Measurements from ENCODE around the gene TCN2. TPM values are rescaled to one million over a fixed set of nuclear protein-coding genes. Genes with fewer than 3 reads are reported as not detected.

TCN2 gene
- total and polyA plus RNA-seq, 10 of the 15 experiments (the other 5 are each of a cell fraction or from before 2014, with no cell fraction given) = 5.4 to 21.8 (median 11.0) TPM

DNA sequence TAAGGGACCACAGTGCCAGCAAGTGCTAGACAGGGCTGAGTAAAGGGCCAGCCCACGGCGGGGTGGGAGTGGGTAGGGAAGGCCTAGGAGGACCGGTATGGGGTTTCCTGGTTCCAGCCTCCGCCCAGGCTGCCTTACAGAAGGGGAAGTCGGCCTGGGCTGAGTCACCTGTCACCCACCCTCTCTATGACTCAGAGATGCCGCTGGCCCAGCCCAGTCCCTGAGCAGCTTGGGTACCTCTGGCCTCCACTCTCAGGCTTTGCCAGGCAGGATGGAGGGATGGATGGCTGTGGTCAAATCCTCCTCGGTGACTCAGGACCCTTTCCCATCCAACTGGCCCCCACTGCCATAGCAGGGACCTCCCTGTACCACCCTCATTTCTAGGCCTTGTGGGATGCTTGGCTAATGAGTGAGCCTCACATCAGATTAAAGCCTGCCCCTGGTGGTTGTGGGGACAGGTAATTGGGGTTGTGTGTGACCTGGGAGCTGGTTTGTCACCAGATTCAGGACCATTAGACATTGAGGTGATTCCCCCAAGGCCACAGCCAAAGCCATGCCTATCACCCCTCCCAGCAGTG lies 42.5 kb downstream of the TCN2 start (continued):
- TF ChIP-seq, protein P1, sequence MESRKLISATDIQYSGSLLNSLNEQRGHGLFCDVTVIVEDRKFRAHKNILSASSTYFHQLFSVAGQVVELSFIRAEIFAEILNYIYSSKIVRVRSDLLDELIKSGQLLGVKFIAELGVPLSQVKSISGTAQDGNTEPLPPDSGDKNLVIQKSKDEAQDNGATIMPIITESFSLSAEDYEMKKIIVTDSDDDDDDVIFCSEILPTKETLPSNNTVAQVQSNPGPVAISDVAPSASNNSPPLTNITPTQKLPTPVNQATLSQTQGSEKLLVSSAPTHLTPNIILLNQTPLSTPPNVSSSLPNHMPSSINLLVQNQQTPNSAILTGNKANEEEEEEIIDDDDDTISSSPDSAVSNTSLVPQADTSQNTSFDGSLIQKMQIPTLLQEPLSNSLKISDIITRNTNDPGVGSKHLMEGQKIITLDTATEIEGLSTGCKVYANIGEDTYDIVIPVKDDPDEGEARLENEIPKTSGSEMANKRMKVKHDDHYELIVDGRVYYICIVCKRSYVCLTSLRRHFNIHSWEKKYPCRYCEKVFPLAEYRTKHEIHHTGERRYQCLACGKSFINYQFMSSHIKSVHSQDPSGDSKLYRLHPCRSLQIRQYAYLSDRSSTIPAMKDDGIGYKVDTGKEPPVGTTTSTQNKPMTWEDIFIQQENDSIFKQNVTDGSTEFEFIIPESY (IDR thresholded peaks at IDR 0.05) = no peak

DNA sequence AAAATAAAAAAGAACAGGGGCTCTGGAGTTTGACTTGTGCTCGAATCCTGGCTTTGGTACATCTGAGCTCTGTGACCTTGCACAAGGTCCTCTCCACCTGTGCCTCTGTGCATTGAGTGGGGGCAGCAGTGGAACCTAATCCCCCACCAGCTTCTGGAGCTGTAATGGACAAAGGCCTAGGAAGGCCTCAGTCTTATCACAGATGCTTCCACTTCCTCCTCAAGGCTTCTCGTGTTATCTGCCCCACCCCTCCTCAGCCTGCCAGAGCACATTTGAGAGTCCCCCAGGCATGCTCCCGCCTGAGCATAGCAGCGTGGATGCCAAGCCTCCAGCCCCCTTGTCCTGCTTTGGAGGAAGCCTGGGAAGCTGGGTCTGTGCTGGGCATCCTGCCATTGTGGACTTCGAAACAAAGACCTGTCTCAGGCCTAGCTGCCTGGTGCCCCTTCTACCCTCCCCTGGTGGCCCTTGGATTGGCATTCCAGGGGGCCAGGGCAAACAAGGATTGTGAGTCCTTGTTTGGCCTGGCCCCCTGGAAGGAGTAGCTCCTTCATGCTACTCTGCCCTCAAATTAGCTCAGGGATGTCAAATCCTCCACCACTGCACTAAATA lies 43.6 kb downstream of the TCN2 start:
- Histone ChIP-seq H2AFZ (ENCODE audit: control insufficient read depth, low read depth, low read length) (no peak overlapping the region), H4K20me1 (ENCODE audit: control insufficient read depth, insufficient read depth) (no peaks in the 10 kb centered on the region), H3K36me3 (ENCODE audit: control insufficient read depth in 2 of 2, insufficient read depth in 2 of 2, low read length in 1 of 2) (no peaks in the 10 kb centered on the region; a peak in 2 of 4 replicates), H3K4me2 (ENCODE audit: control insufficient read depth, insufficient read depth) (no peak overlapping the region), H3K27me3 (replicated peaks in 1 of 2; ENCODE audit: control insufficient read depth in 2 of 2, insufficient read depth in 2 of 2, low read length in 1 of 2) (no peaks in the 10 kb centered on the region), H3K9ac (ENCODE audit: control insufficient read depth, insufficient read depth, low read length) (no peak overlapping the region), H3K27ac (ENCODE audit: control insufficient read depth, insufficient read depth) (no peak overlapping the region), H3K4me3 (no peak overlapping the region), H3K4me1 (ENCODE audit: control insufficient read depth, insufficient read depth, low read length) (peaks cover 8% of the 10 kb centered on the region), H3K79me2 (ENCODE audit: control insufficient read depth, insufficient read depth, low read length) (no peaks in the 10 kb centered on the region), H3K9me3 (replicated peaks; ENCODE audit: control insufficient read depth, insufficient read depth, low read length) (no peaks in the 10 kb centered on the region)
- in situ Hi-C loops (cut with MboI) (no loop called here), intact Hi-C loops (cut with micrococcal nuclease; ENCODE audit: unreplicated experiment) (no loop called here)
- DNase-seq (ENCODE audit: low read depth, low spot score) (no peak), ATAC-seq (no peak), FAIRE-seq (no peak)
- ChIA-PET RAD21 (ENCODE audit: unreplicated experiment) (interaction anchor here (0.5 to 2.3 kb wide), 4 partner anchors 13 to 269 kb away, joined by 3 to 12 read pairs (median 4); partner anchors contain the start of gene SLC35E4), SMC1A (ENCODE audit: uncharacterized antibody, unreplicated experiment) (interaction anchor here (0.8 kb wide), 1 partner anchor 104 kb away, joined by 4 read pairs; no protein-coding TSS in a partner anchor), POLR2A (interaction anchor here (0.7 to 1.7 kb wide), 2 partner anchors 16 to 261 kb away, joined by 3 to 4 read pairs; partner anchors contain the start of gene SLC35E4), CTCF (interaction anchor here (0.6 to 2.3 kb wide), 8 partner anchors 10 to 463 kb away, joined by 3 to 15 read pairs (median 3); partner anchors contain the start of gene SLC35E4)
- WGBS (ENCODE audit: insufficient coverage, insufficient replicate concordance, low lambda C conversion rate, missing lambda C conversion rate) = 63% methylated on average over 5 of the region's 5 CpGs
- TF ChIP-seq CBFB (IDR thresholded peaks at IDR 0.05; ENCODE audit: low read depth) (no peak), POLR2A (IDR thresholded peaks at IDR 0.05; ENCODE audit: low read depth, low read length) (no peak), HDAC6 (IDR thresholded peaks at IDR 0.05; ENCODE audit: unreplicated experiment) (no peak), NRF1 (conservative IDR thresholded peaks at IDR 0.05; ENCODE audit: low read depth, low read length) (no peak), IRF4 (IDR thresholded peaks at IDR 0.05; ENCODE audit: low read depth, low read length) (no peak), MTA2 (IDR thresholded peaks at IDR 0.05; ENCODE audit: low read depth) (no peak), IKZF2 (IDR thresholded peaks at IDR 0.05) (no peak)
- BruUV-seq (replicated peaks) = no TSS peak

All from GM12878 (cell line).